Measurements from ENCODE around the gene ADGRD1.

Gene ADGRD1

GRCh38 chr12:131139363-131140068 lies 185.8 kb downstream of the ADGRD1 start:
- no peak for DNase-seq

DNA sequence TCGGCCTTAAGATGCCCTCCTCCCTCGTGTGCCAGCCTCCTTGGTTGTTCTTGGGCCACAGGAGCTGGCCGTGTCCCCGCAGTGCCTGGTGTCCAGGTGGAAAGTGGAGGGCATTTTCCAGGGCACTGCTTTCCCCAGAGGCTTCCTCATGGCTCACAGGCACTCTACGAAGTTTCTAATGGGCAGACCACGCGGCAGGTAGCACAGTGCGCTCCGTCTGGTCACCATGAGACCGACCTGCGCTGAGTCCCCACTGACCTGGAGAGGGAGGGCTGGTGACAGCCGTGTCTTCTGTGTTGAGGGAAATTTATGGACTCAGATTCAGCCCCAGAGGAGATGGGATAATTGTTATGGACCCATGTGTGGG lies 186.3 kb downstream of the ADGRD1 start:
- DNase-seq, result no peak

GRCh38 chr12:131140697-131141096 lies 187.0 kb downstream of the ADGRD1 start:
- DNase-seq, result no peak

DNA sequence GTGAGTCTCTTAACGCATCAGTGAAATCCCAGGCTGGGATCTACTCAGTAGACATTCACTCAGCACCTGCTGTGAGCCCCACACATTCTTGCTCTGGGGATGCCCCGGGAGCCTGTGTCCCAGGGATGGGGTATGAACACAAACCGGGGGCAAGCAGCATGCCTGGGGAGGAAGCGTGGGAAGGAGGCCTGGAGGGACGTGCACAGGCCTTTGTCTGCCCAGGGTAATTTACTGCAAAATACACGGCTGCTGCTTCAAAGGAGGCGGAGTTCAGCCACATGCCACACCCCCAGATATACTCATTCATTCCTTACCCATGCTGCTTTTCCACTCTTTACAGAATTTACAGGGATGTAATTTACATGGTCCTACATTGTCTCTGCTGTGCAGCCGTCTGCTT lies 187.8 kb downstream of the ADGRD1 start:
- DNase-seq, result no peak

DNA sequence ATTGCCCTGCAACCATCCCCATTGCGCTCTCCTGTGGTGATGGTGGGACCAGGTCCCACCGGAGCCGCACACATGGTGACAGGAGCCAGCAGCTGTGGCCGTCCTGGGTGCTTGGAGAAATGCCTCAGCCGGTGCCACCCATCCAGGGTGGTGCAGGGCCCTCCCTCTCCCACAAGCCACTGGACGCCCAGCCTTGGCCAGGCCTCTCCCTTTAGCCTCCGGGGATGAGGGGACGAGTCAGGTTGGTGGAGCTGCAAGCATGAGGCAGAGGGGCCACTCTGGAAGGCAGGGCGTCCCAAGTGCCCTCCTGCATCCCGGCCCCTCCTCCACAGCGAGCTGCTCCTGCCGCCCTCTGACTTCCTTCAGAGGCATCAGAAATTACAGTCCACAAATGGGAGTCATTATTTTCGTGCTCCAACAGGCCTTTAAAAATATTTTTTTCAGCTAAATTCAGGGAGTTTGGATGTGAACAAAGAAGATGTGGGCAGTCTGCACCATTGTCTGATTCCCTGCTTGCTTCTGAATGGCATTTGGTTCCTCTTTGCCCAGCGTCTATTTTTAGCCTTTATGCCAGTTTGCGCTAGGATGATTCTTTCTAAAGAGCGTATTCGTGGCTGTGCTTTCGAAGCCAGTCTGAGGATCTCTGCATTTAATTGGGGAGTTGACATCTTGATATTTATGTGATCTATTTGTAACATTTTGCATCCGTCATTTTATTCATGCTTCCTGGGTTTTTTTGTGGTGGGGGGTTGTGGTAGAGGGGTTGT lies 189.4 kb downstream of the ADGRD1 start:
- DNase-seq, result no peak

DNA sequence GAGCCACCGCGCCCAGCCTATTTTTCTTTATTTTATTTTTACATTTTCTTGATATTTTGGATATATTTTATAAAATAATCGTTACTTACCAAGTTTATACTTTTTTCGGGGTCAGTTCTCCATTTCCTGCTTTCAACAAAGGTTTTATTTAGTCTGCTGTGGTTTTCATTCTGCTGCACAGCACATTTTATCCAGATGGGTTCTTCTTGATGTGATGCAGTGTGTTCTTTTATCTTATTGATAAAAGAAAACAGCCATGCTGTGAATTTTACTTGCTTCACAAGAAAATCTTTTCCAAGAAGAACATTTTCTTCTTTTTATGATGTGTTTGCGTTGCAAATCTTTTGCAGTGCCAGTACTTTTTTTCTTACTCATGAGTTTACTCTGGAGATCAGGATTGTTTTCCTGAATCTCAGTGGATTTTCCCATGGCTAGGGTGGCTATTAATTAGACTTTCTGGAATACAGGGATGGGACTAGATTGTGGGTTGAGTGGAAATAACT lies 192.5 kb downstream of the ADGRD1 start:
- DNase-seq, result no peak

- no peak for DNase-seq
These were observed 193.6 kb downstream of the ADGRD1 start for GRCh38 chr12:131147293-131147692.

GRCh38 chr12:131147894-131148293 lies 194.2 kb downstream of the ADGRD1 start:
- DNase-seq, result no peak

GRCh38 chr12:131151558-131152345 lies 198.0 kb downstream of the ADGRD1 start:
- DNase-seq, result no peak

DNA sequence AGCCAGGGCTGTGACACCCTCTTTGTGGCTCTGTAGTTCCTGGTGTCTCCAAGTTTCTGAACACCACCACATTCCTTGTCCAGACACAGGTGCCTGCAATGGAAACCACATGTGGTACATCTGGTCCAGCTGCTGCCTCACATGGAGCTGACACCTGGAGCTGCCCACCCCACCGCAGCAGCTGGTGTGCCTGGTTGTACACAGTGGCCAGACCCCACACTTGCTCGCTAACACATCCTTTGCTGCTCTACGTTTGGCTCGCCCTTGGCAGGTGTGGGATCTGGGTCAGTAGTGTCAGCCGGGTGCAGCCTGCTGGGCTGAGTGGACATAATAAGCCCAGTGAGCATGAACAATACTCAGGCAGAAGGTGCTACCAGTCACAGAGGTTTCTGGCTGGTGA lies 198.9 kb downstream of the ADGRD1 start:
- no peak for DNase-seq

DNA sequence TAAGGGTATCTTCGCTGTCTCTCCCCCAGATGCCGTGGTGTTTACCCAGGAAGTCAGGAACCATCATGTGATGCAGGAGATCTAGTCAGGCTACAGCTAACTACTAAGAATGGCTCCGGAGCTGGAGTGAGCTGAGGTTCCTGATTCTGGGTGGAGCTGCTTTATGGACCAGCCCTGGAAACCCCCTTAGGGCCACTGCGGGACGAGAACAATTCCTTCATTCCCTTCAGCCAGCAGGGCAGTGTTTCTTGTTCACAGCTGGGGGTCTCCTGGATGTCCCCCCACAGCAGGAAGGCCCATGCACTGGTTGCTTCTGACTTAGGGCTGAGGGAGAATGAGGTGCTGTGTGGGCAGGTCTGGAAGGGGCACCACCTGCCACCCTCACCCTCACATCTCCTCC lies 199.3 kb downstream of the ADGRD1 start:
- no peak for DNase-seq

DNA sequence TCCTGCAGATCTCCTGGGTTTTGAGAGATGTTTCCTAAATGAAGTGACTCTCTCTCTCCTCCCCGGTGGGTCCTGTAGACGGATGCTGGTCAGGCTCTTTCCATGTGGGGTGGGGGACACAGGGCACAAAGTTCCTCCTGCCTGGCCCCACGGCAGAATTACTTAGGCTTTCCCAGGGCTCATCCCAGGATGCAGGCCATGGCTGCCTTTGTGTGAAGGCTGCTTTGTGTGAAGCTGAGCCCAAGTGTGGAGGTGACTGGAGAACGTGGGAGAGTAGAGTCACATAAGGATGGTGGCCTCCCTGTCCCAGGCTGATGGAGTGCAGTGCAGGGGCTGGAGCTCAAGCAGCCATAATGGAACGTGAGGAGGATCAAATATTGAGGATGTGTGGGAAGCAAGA lies 200.2 kb downstream of the ADGRD1 start:
- DNase-seq, result no peak

DNA sequence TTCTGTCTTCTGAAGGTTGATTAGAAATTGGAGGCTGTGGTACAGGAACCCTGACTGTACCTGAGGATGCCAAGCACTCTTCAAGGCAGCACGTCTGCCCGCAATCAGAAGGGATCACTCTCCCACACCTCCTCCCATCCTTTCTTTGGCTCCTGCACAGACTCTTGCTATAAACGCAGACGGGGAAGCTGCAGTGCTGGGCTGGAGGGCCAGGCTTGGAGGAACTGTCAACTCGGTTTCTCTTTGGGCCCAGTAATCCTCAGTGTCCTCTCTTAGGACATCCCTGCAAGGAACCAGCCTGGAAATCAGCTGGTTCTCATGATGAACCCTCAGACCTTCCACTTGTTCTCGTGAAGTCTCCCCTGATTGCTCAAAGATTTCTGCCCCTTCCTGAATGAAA lies 201.4 kb downstream of the ADGRD1 start:
- no peak for DNase-seq

GRCh38 chr12:131157743-131158142 lies 204.0 kb downstream of the ADGRD1 start:
- no peak for DNase-seq

DNA sequence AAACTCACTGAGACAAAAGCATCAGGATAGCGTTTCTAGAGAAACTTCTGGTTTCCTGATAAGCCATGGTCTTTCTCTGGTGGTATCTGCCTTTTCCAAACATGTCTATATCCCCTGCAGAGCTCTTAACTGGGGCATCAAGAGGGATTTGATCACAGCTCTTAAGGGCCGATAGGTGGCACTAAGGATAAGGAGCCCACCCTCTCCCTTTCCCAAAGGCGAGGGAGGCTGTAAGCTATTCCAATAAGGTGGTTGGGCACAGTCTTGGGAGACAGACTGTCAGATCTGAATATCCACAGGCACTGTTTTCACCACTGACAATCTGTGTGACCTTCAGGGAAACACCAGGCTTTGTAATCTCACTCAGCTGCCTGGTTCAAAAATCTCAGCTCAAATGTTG lies 206.0 kb downstream of the ADGRD1 start:
- DNase-seq, result no peak

DNA sequence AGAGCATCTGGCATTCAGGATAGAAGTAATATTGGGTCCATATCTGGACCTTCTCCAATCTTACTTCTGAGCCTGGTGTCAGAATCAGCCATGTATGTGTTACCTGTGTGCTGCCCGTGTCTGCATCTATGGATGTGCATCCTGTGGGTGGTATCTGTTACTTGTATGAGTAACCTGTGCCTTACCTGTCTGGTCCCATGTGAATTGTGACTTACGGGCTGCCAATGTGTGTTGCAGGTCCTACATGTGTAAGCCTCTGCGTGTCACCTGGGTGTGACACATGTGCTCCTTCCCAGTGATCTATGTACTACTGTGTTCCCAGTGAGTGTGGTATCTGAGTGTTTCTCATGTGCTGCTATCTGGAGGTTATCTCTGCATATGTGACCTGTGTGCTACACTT lies 208.4 kb downstream of the ADGRD1 start:
- DNase-seq, result no peak

- DNase-seq, result no peak
These were observed 209.6 kb downstream of the ADGRD1 start for GRCh38 chr12:131163189-131163738.

GRCh38 chr12:131164096-131164872 lies 210.6 kb downstream of the ADGRD1 start:
- no peak for DNase-seq

DNA sequence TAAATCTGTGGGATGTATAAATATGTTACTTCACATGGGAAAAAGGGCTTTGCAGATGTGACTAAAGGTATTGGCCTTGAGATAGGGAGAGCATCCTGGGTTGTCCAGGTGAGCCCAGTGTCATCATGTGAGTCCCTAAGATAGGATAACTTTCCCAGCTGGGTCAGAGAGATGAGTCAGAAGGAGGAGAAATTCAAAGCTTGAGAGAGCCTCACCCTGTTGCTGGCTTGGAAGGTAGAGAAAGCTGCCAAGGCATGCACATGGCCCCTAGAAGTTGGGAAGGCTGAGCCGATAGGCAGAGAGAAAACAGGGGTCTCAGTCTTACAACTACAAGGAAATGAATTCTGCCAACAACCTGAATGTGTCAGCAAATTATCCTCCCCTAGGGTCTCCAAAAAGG lies 213.0 kb downstream of the ADGRD1 start:
- no peak for DNase-seq

DNA sequence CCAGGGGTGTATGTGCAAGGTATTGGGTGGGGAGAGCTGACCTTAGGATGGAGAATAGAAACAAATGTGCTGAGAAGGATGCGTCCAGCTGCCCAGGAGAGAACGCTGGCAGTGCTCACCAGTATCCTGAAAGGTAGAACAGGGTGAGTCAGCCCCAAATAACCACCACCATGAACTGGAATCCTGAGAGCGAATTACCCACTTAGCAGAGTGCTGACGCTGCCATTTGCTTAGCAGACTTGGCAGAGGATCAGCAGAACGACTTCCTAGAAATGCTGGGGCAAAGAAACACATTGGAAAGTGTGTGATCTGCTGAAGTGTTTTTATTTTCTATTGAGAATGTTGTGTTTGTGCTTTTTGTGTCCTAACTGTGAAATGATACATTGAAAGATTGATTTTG lies 213.6 kb downstream of the ADGRD1 start:
- DNase-seq, result no peak

- no peak for DNase-seq
These were observed 217.3 kb downstream of the ADGRD1 start for GRCh38 chr12:131171029-131171428.

- no peak for DNase-seq
These were observed 221.2 kb downstream of the ADGRD1 start for GRCh38 chr12:131174901-131175300.

GRCh38 chr12:131176266-131176665 lies 222.6 kb downstream of the ADGRD1 start:
- DNase-seq, result no peak
